ENCODE measurements around the gene INO80.

The INO80 gene

DNA sequence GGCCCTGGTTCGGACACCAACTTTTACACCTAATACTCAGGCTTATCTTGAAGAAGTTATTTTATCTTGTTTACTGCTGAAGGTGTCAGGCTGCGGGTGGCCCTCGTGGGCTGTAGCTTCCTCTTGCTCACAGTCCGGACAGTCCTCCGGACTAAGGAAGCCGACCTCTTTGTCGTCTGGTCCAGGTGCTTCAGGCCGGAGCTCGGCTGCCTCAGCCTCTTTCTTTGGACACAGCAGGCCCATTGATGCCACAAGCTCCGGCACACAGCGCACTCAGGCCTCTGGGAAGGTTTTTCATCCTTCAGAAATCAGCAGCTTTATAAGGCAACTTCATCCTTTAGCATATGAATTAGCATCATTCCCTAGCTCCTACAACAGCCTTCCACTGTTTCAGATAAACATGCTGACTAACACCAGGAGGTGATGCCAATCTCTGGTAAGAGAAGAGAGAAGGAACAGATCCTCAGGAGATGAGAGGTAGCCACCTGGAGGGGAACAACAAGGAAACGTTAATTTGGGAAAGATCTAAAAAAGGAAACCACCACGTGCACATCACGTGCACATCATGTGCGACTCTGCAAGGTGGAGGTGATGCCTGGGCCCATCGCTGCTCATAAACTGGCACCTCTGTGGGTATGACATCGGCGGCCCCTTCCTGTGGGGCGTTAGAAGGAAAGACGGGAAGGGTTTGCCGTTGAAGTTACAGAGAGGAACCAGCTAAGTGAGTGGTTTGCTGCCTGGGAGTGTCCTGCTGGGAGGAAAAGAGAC is 167.2 kb downstream of the INO80 start:
- no peaks in the 10 kb centered on the region for H3K36me3 ChIP-seq (ENCODE audit: control insufficient read depth, insufficient read depth, low read length)
- H3K9me3 ChIP-seq (ENCODE audit: control insufficient read depth, insufficient read depth, low read length) = no peaks in the 10 kb centered on the region
- no peak overlapping the region for H3K9ac ChIP-seq (ENCODE audit: low read depth, low read length)
- H3K4me1 ChIP-seq (ENCODE audit: control insufficient read depth, insufficient read depth, low read length) = peaks cover 22% of the 10 kb centered on the region
- H3K27ac ChIP-seq (ENCODE audit: low read depth, low read length) = no peak overlapping the region
- H3K4me3 ChIP-seq (ENCODE audit: low read depth, low read length) = no peak overlapping the region
- no peaks in the 10 kb centered on the region for H3K27me3 ChIP-seq (ENCODE audit: control insufficient read depth, insufficient read depth, low read length)

DNA sequence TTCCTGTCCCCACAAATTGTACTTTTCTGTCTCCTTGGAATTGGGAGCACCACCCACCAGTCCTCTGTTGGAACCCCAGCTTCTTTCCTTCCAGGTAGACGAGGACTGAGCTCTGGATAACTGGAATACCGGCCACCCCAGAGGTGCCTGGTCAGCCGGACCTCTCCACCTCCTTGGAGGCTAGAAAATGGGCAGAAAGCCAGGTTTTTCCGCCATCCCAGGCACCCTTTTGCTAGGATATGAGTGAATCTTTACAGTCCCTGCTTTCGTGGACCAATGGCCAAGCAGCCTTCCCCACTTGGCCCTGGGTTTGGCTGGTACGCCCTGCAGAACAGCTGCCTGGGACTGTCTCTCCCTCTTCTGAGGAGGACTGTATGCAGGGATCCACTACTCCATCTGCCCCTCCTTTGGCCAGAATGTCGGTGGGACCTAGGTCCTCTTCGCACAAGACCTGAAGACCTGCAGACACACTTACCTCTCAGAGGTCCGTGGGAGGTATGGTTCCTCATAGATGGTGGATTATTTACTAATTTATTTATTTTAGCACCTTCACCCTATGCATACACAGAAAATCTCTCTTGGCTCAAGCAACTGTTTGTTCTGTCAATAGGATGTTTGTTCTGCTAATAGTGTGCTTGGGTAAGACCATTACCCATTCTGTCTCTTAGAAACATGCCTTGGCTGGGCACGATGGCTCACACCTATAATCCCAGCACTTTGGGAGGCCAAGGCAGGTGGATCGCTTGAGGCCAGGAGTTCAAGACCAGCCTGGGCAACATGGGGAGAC is 171.4 kb downstream of the INO80 start:
- peaks cover 32% of the 10 kb centered on the region for H3K4me1 ChIP-seq (ENCODE audit: control insufficient read depth, insufficient read depth, low read length)
- H3K9me3 ChIP-seq (ENCODE audit: control insufficient read depth, insufficient read depth, low read length) = no peaks in the 10 kb centered on the region
- H3K27me3 ChIP-seq (ENCODE audit: control insufficient read depth, insufficient read depth, low read length) = peaks cover 24% of the 10 kb centered on the region

DNA sequence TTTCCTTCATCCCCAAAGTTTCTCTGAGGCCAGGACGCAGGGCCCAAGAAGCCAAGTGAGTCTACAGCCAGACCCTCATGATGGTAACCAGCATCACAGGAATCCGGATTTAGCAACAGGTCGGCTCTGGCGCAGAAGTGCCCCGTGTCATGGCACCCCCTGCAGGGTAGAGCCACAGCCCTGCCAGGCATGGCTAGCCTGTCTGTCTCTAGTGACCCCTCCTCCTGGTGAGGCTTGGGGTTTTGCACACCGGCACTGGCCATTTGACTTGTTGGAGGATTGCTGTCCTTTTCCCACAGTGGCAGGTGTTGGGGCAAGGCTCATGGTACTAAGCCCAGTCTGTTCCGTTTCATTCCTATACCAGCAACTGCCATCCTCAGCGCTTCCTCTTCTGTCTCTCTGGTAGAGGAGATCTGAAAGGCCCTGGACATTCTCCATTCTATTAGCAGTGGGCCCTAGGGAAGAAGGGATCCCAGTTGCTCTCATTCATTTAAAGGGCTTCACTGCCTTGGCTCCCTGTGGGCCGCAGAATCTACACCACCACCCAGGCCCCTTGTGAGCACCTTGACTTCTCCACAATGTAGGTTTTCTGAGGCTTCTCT is 172.2 kb downstream of the INO80 start:
- Histone ChIP-seq H3K27ac (ENCODE audit: low read depth, low read length) (no peak overlapping the region), H3K4me3 (ENCODE audit: low read depth, low read length) (no peak overlapping the region), H3K36me3 (ENCODE audit: control insufficient read depth, insufficient read depth, low read length) (no peaks in the 10 kb centered on the region), H3K9ac (ENCODE audit: low read depth, low read length) (no peak overlapping the region), H3K9me3 (ENCODE audit: control insufficient read depth, insufficient read depth, low read length) (no peaks in the 10 kb centered on the region), H3K4me1 (ENCODE audit: control insufficient read depth, insufficient read depth, low read length) (peaks cover 25% of the 10 kb centered on the region), H3K27me3 (ENCODE audit: control insufficient read depth, insufficient read depth, low read length) (peaks cover 24% of the 10 kb centered on the region)

More for the DNA sequence above, 171.4 kb downstream of the INO80 start:
- no peak overlapping the region for H3K4me3 ChIP-seq (ENCODE audit: low read depth, low read length)
- no peaks in the 10 kb centered on the region for H3K36me3 ChIP-seq (ENCODE audit: control insufficient read depth, insufficient read depth, low read length)
- no peak overlapping the region for H3K27ac ChIP-seq (ENCODE audit: low read depth, low read length)
- H3K9ac ChIP-seq (ENCODE audit: low read depth, low read length) = no peak overlapping the region

DNA sequence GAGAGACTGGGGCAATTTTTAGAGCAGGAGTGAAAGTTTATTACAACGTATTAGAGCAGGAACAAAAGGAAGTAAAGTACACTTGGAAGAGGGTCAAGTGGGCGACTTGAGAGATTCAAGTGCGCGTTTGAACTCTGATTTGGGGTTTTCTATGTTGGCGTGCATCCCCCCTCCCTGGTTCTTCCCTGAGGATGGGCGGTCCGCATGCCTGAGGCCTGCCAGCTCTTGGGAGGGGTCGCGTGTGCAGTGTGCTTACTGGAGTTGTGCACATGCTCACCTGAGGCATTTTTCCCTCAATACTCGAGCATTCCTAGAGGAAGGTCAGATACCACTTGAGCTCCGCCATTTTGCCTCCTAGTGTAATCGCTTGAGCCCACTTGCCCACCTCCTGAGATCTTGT is 173.2 kb downstream of the INO80 start:
- peaks cover 19% of the 10 kb centered on the region for H3K4me1 ChIP-seq (ENCODE audit: control insufficient read depth, insufficient read depth, low read length)
- no peaks in the 10 kb centered on the region for H3K9me3 ChIP-seq (ENCODE audit: control insufficient read depth, insufficient read depth, low read length)
- H3K36me3 ChIP-seq (ENCODE audit: control insufficient read depth, insufficient read depth, low read length) = no peaks in the 10 kb centered on the region
- peaks cover 24% of the 10 kb centered on the region for H3K27me3 ChIP-seq (ENCODE audit: control insufficient read depth, insufficient read depth, low read length)
- H3K27ac ChIP-seq (ENCODE audit: low read depth, low read length) = no peak overlapping the region
- H3K4me3 ChIP-seq (ENCODE audit: low read depth, low read length) = no peak overlapping the region
- H3K9ac ChIP-seq (ENCODE audit: low read depth, low read length) = no peak overlapping the region

DNA sequence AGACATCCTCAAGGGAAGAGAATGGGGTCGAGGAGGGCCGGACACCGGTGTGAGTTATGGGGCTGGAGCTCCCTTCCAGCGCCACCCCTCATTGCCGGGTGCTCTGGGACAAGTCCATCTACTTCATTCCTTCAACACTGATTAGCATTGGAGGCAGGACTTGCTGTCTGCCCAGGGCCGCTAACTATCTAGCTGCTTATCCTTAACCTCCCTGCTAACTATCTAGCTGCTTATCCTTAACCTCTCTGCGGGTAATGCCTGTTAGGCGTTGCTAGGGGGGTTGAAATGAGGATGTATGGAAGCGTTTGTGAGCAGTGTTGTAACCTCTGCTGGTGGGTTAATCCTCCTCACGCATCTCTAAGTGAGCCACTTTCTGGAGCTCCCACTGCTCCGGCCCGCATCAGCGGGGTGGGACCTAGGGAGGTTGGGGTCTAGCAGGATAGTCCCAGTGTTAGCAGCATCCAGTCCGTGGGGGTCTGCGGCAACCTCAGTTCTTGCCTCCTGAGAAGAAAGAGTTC is 173.7 kb downstream of the INO80 start:
- Histone ChIP-seq H3K27ac (ENCODE audit: low read depth, low read length) (no peak overlapping the region), H3K27me3 (ENCODE audit: control insufficient read depth, insufficient read depth, low read length) (peaks cover 24% of the 10 kb centered on the region), H3K9ac (ENCODE audit: low read depth, low read length) (peak overlapping the region; percentile 51; the same call in 1 of the 2 replicates), H3K36me3 (ENCODE audit: control insufficient read depth, insufficient read depth, low read length) (no peaks in the 10 kb centered on the region), H3K4me1 (ENCODE audit: control insufficient read depth, insufficient read depth, low read length) (peaks cover 19% of the 10 kb centered on the region), H3K9me3 (ENCODE audit: control insufficient read depth, insufficient read depth, low read length) (no peaks in the 10 kb centered on the region), H3K4me3 (ENCODE audit: low read depth, low read length) (peak overlapping the region; percentile 58)

DNA sequence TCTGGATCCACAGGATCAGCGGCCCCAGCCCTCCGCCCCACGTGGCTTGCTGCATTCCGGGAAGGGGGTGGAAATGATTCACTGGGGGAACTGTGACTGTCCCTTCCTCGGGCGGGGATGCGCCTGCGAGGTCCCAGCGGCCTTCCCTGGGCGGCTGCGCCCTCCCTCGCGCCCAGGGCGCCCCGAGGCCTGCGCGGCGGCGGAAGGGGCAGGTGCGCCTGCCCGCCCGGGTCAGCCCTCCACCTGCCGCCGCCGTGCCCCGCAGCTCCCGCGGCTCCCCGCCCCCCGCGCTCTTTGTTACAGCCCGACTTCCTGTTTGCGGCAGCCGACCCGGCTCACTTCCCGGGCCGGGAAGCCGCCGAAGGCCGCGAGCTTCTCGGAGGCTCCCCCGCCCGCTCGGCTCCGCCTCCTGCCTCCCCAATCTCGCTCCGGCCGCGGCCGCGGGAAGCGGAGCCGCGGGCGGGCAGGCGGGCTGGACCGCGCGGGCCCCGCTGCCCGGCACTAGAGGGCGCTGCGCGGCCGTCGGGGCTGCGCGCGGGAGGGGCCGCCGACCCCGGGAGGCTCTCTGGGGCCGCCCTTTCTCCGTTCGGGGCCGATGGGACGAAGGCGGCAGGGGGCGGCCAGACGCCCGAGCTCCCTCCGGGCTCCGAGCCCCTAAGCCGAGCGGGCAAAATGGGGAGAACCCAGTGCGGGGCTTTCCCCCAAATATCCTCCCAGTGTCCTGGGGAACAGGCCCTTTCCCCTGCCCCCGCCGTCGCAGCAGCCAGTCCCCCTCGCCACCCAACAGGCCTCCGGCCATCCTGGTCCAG is 174.3 kb downstream of the INO80 start:
- H3K4me1 ChIP-seq (ENCODE audit: control insufficient read depth, insufficient read depth, low read length) = peaks cover 19% of the 10 kb centered on the region
- H3K27ac ChIP-seq (ENCODE audit: low read depth, low read length) = peak overlapping the region; percentile 38
- peaks cover 24% of the 10 kb centered on the region for H3K27me3 ChIP-seq (ENCODE audit: control insufficient read depth, insufficient read depth, low read length)
- no peaks in the 10 kb centered on the region for H3K9me3 ChIP-seq (ENCODE audit: control insufficient read depth, insufficient read depth, low read length)
- H3K36me3 ChIP-seq (ENCODE audit: control insufficient read depth, insufficient read depth, low read length) = no peaks in the 10 kb centered on the region
- peak overlapping the region; percentile 79 for H3K9ac ChIP-seq (ENCODE audit: low read depth, low read length)
- peak overlapping the region; percentile 58 for H3K4me3 ChIP-seq (ENCODE audit: low read depth, low read length)

DNA sequence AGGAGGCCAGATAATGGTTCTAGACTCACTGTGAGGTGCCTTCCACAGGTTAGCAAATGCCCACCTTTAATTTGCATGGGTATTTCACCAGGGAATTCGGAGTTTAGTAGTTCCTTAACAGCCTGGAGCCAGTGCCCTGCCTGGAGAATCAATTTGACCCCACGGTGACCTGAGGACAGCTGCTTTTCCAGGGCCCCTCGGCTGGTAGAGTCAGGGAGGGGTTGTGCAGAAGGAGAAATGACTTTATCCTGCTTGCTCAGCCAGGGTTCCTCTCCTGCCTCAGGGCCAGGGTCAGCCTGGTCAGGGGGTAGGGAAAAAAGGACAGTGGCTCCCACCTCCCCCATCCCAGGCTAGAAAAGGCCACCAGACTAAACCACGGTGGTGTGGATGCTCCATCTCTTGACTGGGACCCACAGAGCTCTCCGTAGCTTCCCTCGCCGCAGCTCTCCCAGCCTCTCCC is 175.0 kb downstream of the INO80 start:
- peak overlapping the region; percentile 58 for H3K4me3 ChIP-seq (ENCODE audit: low read depth, low read length)
- H3K4me1 ChIP-seq (ENCODE audit: control insufficient read depth, insufficient read depth, low read length) = peaks cover 19% of the 10 kb centered on the region
- H3K36me3 ChIP-seq (ENCODE audit: control insufficient read depth, insufficient read depth, low read length) = no peaks in the 10 kb centered on the region
- H3K9me3 ChIP-seq (ENCODE audit: control insufficient read depth, insufficient read depth, low read length) = no peaks in the 10 kb centered on the region
- peaks cover 24% of the 10 kb centered on the region for H3K27me3 ChIP-seq (ENCODE audit: control insufficient read depth, insufficient read depth, low read length)
- H3K27ac ChIP-seq (ENCODE audit: low read depth, low read length) = peak overlapping the region; percentile 38
- H3K9ac ChIP-seq (ENCODE audit: low read depth, low read length) = peak overlapping the region; percentile 79

DNA sequence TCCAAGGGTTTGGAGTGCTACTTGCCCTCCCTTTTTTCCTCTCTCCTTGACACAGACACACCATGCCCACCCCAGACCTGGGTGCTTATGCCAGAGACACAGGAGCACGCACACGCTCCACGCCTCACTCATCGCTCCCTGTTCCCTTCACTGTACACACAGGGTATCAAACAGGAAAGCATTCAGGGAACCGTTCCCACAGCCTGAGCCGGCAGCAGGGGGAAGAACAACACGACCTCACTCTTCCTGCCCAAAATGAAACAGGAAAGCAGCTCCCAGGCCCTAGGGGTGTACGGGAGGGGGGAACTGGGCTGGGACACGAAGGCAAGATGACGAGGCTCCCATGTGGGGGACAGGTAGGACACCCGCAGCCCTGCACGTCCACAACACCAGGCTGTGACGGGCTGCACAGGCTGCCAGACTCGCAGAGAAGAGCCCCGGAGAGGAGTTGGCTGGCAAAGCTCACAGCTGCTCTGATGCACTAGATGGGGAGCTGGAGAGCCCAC is 175.7 kb downstream of the INO80 start:
- no peak overlapping the region for H3K27ac ChIP-seq (ENCODE audit: low read depth, low read length)
- no peak overlapping the region for H3K9ac ChIP-seq (ENCODE audit: low read depth, low read length)
- H3K36me3 ChIP-seq (ENCODE audit: control insufficient read depth, insufficient read depth, low read length) = no peaks in the 10 kb centered on the region
- no peak overlapping the region for H3K4me3 ChIP-seq (ENCODE audit: low read depth, low read length)
- H3K9me3 ChIP-seq (ENCODE audit: control insufficient read depth, insufficient read depth, low read length) = no peaks in the 10 kb centered on the region
- peaks cover 19% of the 10 kb centered on the region for H3K4me1 ChIP-seq (ENCODE audit: control insufficient read depth, insufficient read depth, low read length)
- H3K27me3 ChIP-seq (ENCODE audit: control insufficient read depth, insufficient read depth, low read length) = peaks cover 24% of the 10 kb centered on the region

DNA sequence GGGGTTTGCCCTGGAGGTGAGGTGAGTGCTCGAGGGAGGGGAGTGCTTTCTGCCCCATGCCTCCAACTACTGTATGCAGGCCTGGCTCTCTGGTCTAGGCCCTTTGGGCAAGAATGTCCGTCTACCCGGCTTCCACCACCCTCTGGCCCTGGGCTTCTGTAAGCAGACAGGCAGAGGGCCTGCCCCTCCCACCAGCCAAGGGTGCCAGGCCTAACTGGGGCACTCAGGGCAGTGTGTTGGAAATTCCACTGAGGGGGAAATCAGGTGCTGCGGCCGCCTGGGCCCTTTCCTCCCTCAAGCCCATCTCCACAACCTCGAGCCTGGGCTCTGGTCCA is 177.6 kb downstream of the INO80 start:
- H3K36me3 ChIP-seq (ENCODE audit: control insufficient read depth, insufficient read depth, low read length) = no peaks in the 10 kb centered on the region
- H3K9me3 ChIP-seq (ENCODE audit: control insufficient read depth, insufficient read depth, low read length) = no peaks in the 10 kb centered on the region
- H3K4me1 ChIP-seq (ENCODE audit: control insufficient read depth, insufficient read depth, low read length) = peaks cover 19% of the 10 kb centered on the region
- no peak overlapping the region for H3K9ac ChIP-seq (ENCODE audit: low read depth, low read length)
- peaks cover 23% of the 10 kb centered on the region for H3K27me3 ChIP-seq (ENCODE audit: control insufficient read depth, insufficient read depth, low read length)
- no peak overlapping the region for H3K4me3 ChIP-seq (ENCODE audit: low read depth, low read length)
- H3K27ac ChIP-seq (ENCODE audit: low read depth, low read length) = no peak overlapping the region

DNA sequence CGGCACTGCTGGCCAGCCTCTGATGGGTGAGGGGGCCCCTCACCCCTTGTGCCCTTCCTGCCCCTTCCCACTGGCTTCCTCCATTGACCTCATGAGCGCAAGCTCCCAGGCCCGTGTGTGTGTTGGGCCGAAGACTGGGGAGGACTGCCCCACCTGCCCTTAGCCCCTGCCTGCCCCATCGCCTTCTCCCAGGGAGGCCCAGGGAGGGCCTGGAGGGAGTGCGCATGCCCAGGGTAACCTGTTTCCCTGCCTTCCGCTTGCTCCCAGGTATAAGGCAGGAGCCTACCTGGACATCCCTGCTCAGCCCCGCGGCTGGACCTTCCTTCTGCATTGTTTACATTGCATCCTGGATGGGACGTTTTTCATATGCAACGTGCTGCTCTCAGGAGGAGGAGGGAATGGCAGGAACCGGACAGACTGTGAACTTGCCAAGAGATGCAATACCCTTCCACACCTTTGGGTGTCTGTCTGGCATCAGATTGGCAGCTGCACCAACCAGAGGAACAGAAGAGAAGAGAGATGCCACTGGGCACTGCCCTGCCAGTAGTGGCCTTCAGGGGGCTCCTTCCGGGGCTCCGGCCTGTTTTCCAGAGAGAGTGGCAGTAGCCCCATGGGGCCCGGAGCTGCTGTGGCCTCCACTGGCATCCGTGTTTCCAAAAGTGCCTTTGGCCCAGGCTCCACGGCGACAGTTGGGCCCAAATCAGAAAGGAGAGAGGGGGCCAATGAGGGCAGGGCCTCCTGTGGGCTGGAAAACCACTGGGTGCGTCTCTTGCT is 178.1 kb downstream of the INO80 start:
- Histone ChIP-seq H3K9me3 (ENCODE audit: control insufficient read depth, insufficient read depth, low read length) (no peaks in the 10 kb centered on the region), H3K27me3 (ENCODE audit: control insufficient read depth, insufficient read depth, low read length) (peaks cover 24% of the 10 kb centered on the region), H3K4me3 (ENCODE audit: low read depth, low read length) (no peak overlapping the region), H3K36me3 (ENCODE audit: control insufficient read depth, insufficient read depth, low read length) (no peaks in the 10 kb centered on the region), H3K9ac (ENCODE audit: low read depth, low read length) (no peak overlapping the region), H3K27ac (ENCODE audit: low read depth, low read length) (no peak overlapping the region), H3K4me1 (ENCODE audit: control insufficient read depth, insufficient read depth, low read length) (peaks cover 19% of the 10 kb centered on the region)

Measured in HUES48 (cell line).